GM12872 (cell line): ENCODE results near the gene PRRX1.

Experiments
- CTCF ChIP-seq: IDR thresholded peaks from 3 replicates; pipeline ENCODE4 v1.5.1; 2011; ENCODE audit warnings: low read depth, mild to moderate bottlenecking, low read length, moderate library complexity; ENCODE audit not compliant: insufficient read depth

Gene PRRX1

DNA sequence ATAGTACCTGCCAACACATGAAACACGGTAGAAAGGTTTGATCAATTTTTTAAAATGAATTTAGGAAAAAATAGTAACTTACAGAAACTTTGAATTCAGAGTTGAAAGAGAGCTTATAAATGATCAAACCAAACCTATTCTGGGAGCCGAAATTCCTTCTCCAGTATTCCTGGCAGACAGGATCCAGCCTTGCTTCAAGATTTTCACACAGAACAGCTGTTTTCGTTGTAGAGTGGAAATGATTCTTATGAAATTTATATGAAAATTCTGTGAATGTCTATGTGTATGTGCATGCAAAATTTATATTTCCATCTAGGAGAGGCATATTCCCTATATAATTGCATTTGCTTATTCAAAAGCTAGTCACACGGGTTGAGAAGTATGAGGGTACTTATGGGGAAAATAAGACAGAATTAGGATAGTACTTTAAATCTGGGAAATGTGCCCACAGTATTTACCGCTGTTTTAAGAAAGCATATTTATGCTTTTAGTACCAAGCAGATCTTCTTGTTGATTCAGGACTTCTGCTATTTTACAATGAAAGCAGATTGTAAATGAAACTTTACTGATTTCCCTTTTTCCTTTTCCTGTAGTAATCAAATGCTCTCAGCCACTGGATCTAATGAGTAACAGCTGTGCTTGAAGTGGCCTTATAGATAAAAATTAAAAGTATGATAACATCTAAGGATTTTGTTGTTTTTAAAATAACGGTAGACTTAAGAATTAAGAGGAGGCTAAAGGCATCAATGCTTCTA, 30.4 kb downstream of the PRRX1 start:
- no peak for TF ChIP-seq CTCF

GRCh38 chr1:170695955-170696590, 32.1 kb downstream of the PRRX1 start:
- no peak for TF ChIP-seq CTCF

DNA sequence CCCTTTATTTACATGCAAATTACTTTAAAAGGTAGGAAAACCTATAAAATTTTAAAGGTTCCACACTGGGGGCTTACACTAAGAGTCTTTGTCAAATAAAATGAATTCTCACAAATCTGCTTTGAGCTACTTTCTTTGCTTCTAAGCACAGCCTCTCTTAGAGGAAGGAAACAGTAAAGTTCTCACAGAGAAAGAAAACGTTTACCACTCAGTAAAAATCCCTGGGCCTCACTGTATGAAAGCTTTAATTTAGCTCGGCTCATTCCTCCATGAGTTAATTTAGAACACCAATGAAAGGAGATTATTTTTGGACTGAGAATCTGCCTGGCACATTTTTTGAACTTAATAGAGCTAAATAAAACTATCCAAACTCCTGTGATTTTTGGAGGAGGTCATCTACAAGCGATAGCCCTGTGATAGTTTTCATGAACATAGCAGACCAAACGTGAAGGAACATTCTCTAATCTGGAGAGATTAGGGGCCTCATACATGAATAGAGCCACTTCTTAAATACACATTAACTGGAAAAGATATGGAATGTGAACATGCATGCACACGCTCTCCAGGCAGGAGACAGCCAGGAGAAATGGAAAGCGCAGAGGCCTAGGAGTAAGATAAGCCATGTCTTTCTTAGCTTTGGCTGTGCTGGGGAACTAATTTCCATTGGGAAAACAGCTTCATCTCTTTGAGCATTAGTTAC, 32.8 kb downstream of the PRRX1 start:
- no peak for TF ChIP-seq CTCF

DNA sequence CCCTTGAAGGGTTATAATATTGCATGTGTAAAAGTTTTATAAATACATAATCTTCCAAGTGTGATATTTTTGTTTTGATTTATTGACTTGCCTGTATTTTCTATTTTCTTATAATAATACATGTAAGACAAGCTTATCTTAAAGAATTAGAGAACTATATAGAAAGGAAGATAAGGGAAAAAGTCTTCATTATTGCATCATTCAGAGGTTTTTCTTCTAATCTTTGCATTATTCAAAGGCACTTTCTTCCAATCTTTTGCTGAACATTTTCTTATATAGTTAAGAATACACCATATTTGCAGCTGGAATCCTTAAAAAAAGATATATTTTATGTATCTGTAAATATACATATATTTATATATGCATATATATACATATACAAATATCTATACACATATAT, 33.4 kb downstream of the PRRX1 start:
- TF ChIP-seq CTCF, result no peak

DNA sequence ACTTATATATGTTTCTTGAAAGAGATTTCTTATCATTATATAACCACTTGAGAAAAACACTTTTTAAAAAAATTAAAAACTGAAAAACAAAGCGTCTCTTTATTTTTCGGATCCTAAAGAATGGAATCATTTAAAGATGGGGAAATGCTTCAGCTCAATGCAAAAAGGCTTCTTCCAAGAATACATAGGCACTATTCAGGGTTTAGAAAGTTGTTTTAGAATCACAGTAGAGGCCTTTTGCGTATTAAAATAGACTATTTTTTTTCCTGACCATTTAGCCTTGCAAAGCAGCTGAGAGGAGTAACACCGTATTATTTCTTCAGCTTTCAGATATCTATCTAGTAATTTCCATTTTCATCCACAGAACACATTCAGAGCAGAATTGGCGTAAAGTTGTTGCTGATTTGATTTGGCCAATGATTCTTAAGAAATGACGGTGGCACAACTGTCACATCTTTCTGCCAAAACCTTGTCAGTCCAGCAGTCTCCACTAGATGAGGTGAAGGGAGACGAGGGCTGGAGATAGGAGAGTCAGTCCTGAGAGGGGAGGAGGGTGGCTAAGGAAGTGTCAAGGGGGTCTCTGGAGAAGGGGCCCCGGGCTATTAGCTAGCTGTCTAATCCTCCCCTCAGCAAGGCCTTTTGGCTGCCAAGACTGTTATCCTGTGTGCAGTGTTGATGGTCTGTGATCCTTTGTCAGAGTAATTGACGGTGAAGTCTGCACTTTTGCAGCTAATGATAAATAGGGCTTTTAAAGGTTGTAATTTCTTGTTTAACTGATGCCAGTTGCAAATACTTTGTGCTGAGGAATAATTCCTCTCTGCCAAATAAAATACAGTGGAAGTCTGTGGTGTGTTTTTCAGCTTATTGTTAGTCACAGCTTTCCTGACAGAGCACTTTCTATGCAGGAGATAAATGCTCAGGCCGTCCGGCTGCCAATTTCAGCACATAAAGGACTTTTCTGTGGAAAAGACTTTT, 34.7 kb downstream of the PRRX1 start:
- TF ChIP-seq CTCF, result no peak

GRCh38 chr1:170699696-170700095, 35.8 kb downstream of the PRRX1 start:
- no peak for TF ChIP-seq CTCF
